HG03558 (cell line): ENCODE data around the gene PBOV1.

ENCODE experiments used
- ATAC-seq: cut with Tn5 transposase; IDR thresholded peaks from one replicate; pipeline ENCODE4 v1.9.1; 2021; ENCODE audit warnings: moderate number of reproducible peaks; ENCODE audit not compliant: unreplicated experiment; ENCODE audit errors: extremely low read depth

Gene PBOV1

GRCh38 chr6:138218449-138218848 is at the start of gene PBOV1:
PBOV1 (minus strand) TSS chr6:138218491; CDS start chr6:138218395, 96 bp downstream.
- no peak for ATAC-seq

GRCh38 chr6:138266095-138266494 is 47.8 kb upstream of the PBOV1 start:
- ATAC-seq: no peak

GRCh38 chr6:138264372-138264880 is 46.1 kb upstream of the PBOV1 start:
- ATAC-seq: no peak

- no peak for ATAC-seq
These were observed 45.7 kb upstream of the PBOV1 start for GRCh38 chr6:138263963-138264362.

GRCh38 chr6:138261116-138261780 is 43.0 kb upstream of the PBOV1 start:
- no peak for ATAC-seq

GRCh38 chr6:138258991-138259390 is 40.7 kb upstream of the PBOV1 start:
- no peak for ATAC-seq

- no peak for ATAC-seq
These were observed 39.9 kb upstream of the PBOV1 start for GRCh38 chr6:138258197-138258596.

GRCh38 chr6:138257638-138258040 is 39.3 kb upstream of the PBOV1 start:
- ATAC-seq: no peak

GRCh38 chr6:138255443-138255842 is 37.2 kb upstream of the PBOV1 start:
- no peak for ATAC-seq

GRCh38 chr6:138253731-138254130 is 35.4 kb upstream of the PBOV1 start:
- no peak for ATAC-seq

- ATAC-seq: no peak
These were observed 32.4 kb upstream of the PBOV1 start for GRCh38 chr6:138250513-138251247.

GRCh38 chr6:138250053-138250452 is 31.8 kb upstream of the PBOV1 start:
- no peak for ATAC-seq

- ATAC-seq: no peak
These were observed 30.6 kb upstream of the PBOV1 start for GRCh38 chr6:138248878-138249277.

GRCh38 chr6:138248011-138248410 is 29.7 kb upstream of the PBOV1 start:
- ATAC-seq: no peak

- no peak for ATAC-seq
These were observed 28.6 kb upstream of the PBOV1 start for GRCh38 chr6:138246650-138247440.

- ATAC-seq: no peak
These were observed 27.5 kb upstream of the PBOV1 start for GRCh38 chr6:138245751-138246150.

GRCh38 chr6:138242987-138243592 is 24.8 kb upstream of the PBOV1 start:
- no peak for ATAC-seq

- ATAC-seq: no peak
These were observed 23.6 kb upstream of the PBOV1 start for GRCh38 chr6:138241934-138242333.

GRCh38 chr6:138241381-138241780 is 23.1 kb upstream of the PBOV1 start:
- no peak for ATAC-seq

- no peak for ATAC-seq
These were observed 22.4 kb upstream of the PBOV1 start for GRCh38 chr6:138240476-138241245.
